Measurements from ENCODE around the gene NCMAP. TPM values are rescaled to one million over a fixed set of nuclear protein-coding genes. Genes with fewer than 3 reads are reported as not detected.

NCMAP gene
- polyA plus RNA-seq, 4 donors = 0.81 to 15.7 (median 3.0) TPM

- no peak overlapping the region for H3K27ac ChIP-seq (ENCODE audit: low read depth in 1 of 3, low read length in 2 of 3)
These were observed 31.3 kb downstream of the NCMAP start for GRCh38 chr1:24586970-24587820.

GRCh38 chr1:24588573-24588972, 32.7 kb downstream of the NCMAP start:
- 71 to 79% (median 74%) methylated on average over 5 of the region's 5 CpGs for WGBS, 3 donors

More at GRCh38 chr1:24586970-24587820, 31.3 kb downstream of the NCMAP start:
- DNase-seq (peak; percentile 73 to 74), FAIRE-seq (no peak)
- Histone ChIP-seq H3K4me3 (ENCODE audit: low read depth in 1 of 3, low read length in 3 of 3) (no peak overlapping the region), H3K36me3 (ENCODE audit: control insufficient read depth in 3 of 3, insufficient read depth in 2 of 3, low read depth in 1 of 3, low read length in 3 of 3) (no peaks in the 10 kb centered on the region), H3K9me3 (ENCODE audit: control insufficient read depth in 2 of 2, insufficient read depth in 1 of 2, low read depth in 1 of 2, low read length in 1 of 2) (no peaks in the 10 kb centered on the region), H3K4me1 (ENCODE audit: control insufficient read depth in 3 of 3, insufficient read depth in 2 of 3, low read depth in 1 of 3, low read length in 2 of 3) (no peaks in the 10 kb centered on the region), H3K27me3 (ENCODE audit: control insufficient read depth in 3 of 3, insufficient read depth in 3 of 3, low read length in 3 of 3) (no peaks in the 10 kb centered on the region)
- WGBS, 3 donors = 25 to 29% (median 25%) methylated on average over 9 of the region's 9 CpGs

GRCh38 chr1:24589200-24589599, 33.3 kb downstream of the NCMAP start:
- no peak for FAIRE-seq
- WGBS, 3 donors = 58 to 69% (median 69%) methylated on average over 3 of the region's 3 CpGs

More at GRCh38 chr1:24588573-24588972, 32.7 kb downstream of the NCMAP start:
- DNase-seq (no peak), FAIRE-seq (no peak)
- Histone ChIP-seq H3K4me3 (ENCODE audit: low read depth in 1 of 3, low read length in 3 of 3) (no peak overlapping the region), H3K36me3 (ENCODE audit: control insufficient read depth in 3 of 3, insufficient read depth in 2 of 3, low read depth in 1 of 3, low read length in 3 of 3) (no peaks in the 10 kb centered on the region), H3K27ac (ENCODE audit: low read depth in 1 of 3, low read length in 2 of 3) (no peak overlapping the region), H3K27me3 (ENCODE audit: control insufficient read depth in 3 of 3, insufficient read depth in 3 of 3, low read length in 3 of 3) (no peaks in the 10 kb centered on the region), H3K9me3 (ENCODE audit: control insufficient read depth in 2 of 2, insufficient read depth in 1 of 2, low read depth in 1 of 2, low read length in 1 of 2) (no peaks in the 10 kb centered on the region), H3K4me1 (ENCODE audit: control insufficient read depth in 3 of 3, insufficient read depth in 2 of 3, low read depth in 1 of 3, low read length in 2 of 3) (no peaks in the 10 kb centered on the region)

GRCh38 chr1:24591781-24592180, 35.9 kb downstream of the NCMAP start:
- H3K9me3 ChIP-seq (ENCODE audit: control insufficient read depth in 2 of 2, insufficient read depth in 1 of 2, low read depth in 1 of 2, low read length in 1 of 2) = no peaks in the 10 kb centered on the region
- no peaks in the 10 kb centered on the region for H3K27me3 ChIP-seq (ENCODE audit: control insufficient read depth in 3 of 3, insufficient read depth in 3 of 3, low read length in 3 of 3)
- 60 to 70% (median 70%) methylated on average over 3 of the region's 3 CpGs for WGBS, 3 donors
- DNase-seq = no peak
- FAIRE-seq = no peak
- peaks cover 0 to 5% (median 0%) of the 10 kb centered on the region in 3 donors for H3K36me3 ChIP-seq (ENCODE audit: control insufficient read depth in 3 of 3, insufficient read depth in 2 of 3, low read depth in 1 of 3, low read length in 3 of 3)
- no peak overlapping the region for H3K4me3 ChIP-seq (ENCODE audit: low read depth in 1 of 3, low read length in 3 of 3)
- H3K27ac ChIP-seq (ENCODE audit: low read depth in 1 of 3, low read length in 2 of 3) = no peak overlapping the region
- H3K4me1 ChIP-seq (ENCODE audit: control insufficient read depth in 3 of 3, insufficient read depth in 2 of 3, low read depth in 1 of 3, low read length in 2 of 3) = no peaks in the 10 kb centered on the region

More at GRCh38 chr1:24589200-24589599, 33.3 kb downstream of the NCMAP start:
- Histone ChIP-seq H3K27me3 (ENCODE audit: control insufficient read depth in 3 of 3, insufficient read depth in 3 of 3, low read length in 3 of 3) (no peaks in the 10 kb centered on the region), H3K4me1 (ENCODE audit: control insufficient read depth in 3 of 3, insufficient read depth in 2 of 3, low read depth in 1 of 3, low read length in 2 of 3) (no peaks in the 10 kb centered on the region), H3K4me3 (ENCODE audit: low read depth in 1 of 3, low read length in 3 of 3) (no peak overlapping the region), H3K36me3 (ENCODE audit: control insufficient read depth in 3 of 3, insufficient read depth in 2 of 3, low read depth in 1 of 3, low read length in 3 of 3) (no peaks in the 10 kb centered on the region), H3K27ac (ENCODE audit: low read depth in 1 of 3, low read length in 2 of 3) (no peak overlapping the region), H3K9me3 (ENCODE audit: control insufficient read depth in 2 of 2, insufficient read depth in 1 of 2, low read depth in 1 of 2, low read length in 1 of 2) (no peaks in the 10 kb centered on the region)
- no peak for DNase-seq

- Histone ChIP-seq H3K36me3 (ENCODE audit: control insufficient read depth in 3 of 3, insufficient read depth in 2 of 3, low read depth in 1 of 3, low read length in 3 of 3) (peaks cover 0 to 8% (median 0%) of the 10 kb centered on the region in 3 donors), H3K27ac (ENCODE audit: low read depth in 1 of 3, low read length in 2 of 3) (no peak overlapping the region), H3K9me3 (ENCODE audit: control insufficient read depth in 2 of 2, insufficient read depth in 1 of 2, low read depth in 1 of 2, low read length in 1 of 2) (no peaks in the 10 kb centered on the region), H3K4me3 (ENCODE audit: low read depth in 1 of 3, low read length in 3 of 3) (no peak overlapping the region), H3K27me3 (ENCODE audit: control insufficient read depth in 3 of 3, insufficient read depth in 3 of 3, low read length in 3 of 3) (no peaks in the 10 kb centered on the region), H3K4me1 (ENCODE audit: control insufficient read depth in 3 of 3, insufficient read depth in 2 of 3, low read depth in 1 of 3, low read length in 2 of 3) (no peaks in the 10 kb centered on the region)
- 54 to 74% (median 66%) methylated on average over 3 of the region's 3 CpGs for WGBS, 3 donors
- DNase-seq (peak in 1 of 2 donors; percentile 21), FAIRE-seq (no peak)
These were observed 38.4 kb downstream of the NCMAP start for GRCh38 chr1:24594328-24594598.

GRCh38 chr1:24596401-24596880, 40.6 kb downstream of the NCMAP start:
- Histone ChIP-seq H3K4me3 (ENCODE audit: low read depth in 1 of 3, low read length in 3 of 3) (no peak overlapping the region), H3K4me1 (ENCODE audit: control insufficient read depth in 3 of 3, insufficient read depth in 2 of 3, low read depth in 1 of 3, low read length in 2 of 3) (no peaks in the 10 kb centered on the region), H3K36me3 (ENCODE audit: control insufficient read depth in 3 of 3, insufficient read depth in 2 of 3, low read depth in 1 of 3, low read length in 3 of 3) (peaks cover 0 to 12% (median 0%) of the 10 kb centered on the region in 3 donors), H3K27ac (ENCODE audit: low read depth in 1 of 3, low read length in 2 of 3) (no peak overlapping the region), H3K9me3 (ENCODE audit: control insufficient read depth in 2 of 2, insufficient read depth in 1 of 2, low read depth in 1 of 2, low read length in 1 of 2) (no peaks in the 10 kb centered on the region), H3K27me3 (ENCODE audit: control insufficient read depth in 3 of 3, insufficient read depth in 3 of 3, low read length in 3 of 3) (no peaks in the 10 kb centered on the region)
- FAIRE-seq (no peak), DNase-seq (no peak)
- 83 to 90% (median 90%) methylated on average over 9 of the region's 9 CpGs for WGBS, 3 donors

- no peak for DNase-seq
- H3K36me3 ChIP-seq (ENCODE audit: control insufficient read depth in 3 of 3, insufficient read depth in 2 of 3, low read depth in 1 of 3, low read length in 3 of 3) = peaks cover 0 to 12% (median 0%) of the 10 kb centered on the region in 3 donors
- no peak overlapping the region for H3K4me3 ChIP-seq (ENCODE audit: low read depth in 1 of 3, low read length in 3 of 3)
- no peaks in the 10 kb centered on the region for H3K4me1 ChIP-seq (ENCODE audit: control insufficient read depth in 3 of 3, insufficient read depth in 2 of 3, low read depth in 1 of 3, low read length in 2 of 3)
- no peaks in the 10 kb centered on the region for H3K9me3 ChIP-seq (ENCODE audit: control insufficient read depth in 2 of 2, insufficient read depth in 1 of 2, low read depth in 1 of 2, low read length in 1 of 2)
- H3K27ac ChIP-seq (ENCODE audit: low read depth in 1 of 3, low read length in 2 of 3) = no peak overlapping the region
- H3K27me3 ChIP-seq (ENCODE audit: control insufficient read depth in 3 of 3, insufficient read depth in 3 of 3, low read length in 3 of 3) = no peaks in the 10 kb centered on the region
- FAIRE-seq = no peak
- 83 to 99% (median 88%) methylated on average over 3 of the region's 3 CpGs for WGBS, 3 donors
These were observed 43.4 kb downstream of the NCMAP start for GRCh38 chr1:24599265-24599664.

GRCh38 chr1:24600551-24600950, 44.7 kb downstream of the NCMAP start:
- H3K27ac ChIP-seq (ENCODE audit: low read depth in 1 of 3, low read length in 2 of 3) = no peak overlapping the region
- no peak for FAIRE-seq
- peaks cover 0 to 12% (median 0%) of the 10 kb centered on the region in 3 donors for H3K36me3 ChIP-seq (ENCODE audit: control insufficient read depth in 3 of 3, insufficient read depth in 2 of 3, low read depth in 1 of 3, low read length in 3 of 3)
- H3K27me3 ChIP-seq (ENCODE audit: control insufficient read depth in 3 of 3, insufficient read depth in 3 of 3, low read length in 3 of 3) = no peaks in the 10 kb centered on the region
- no peak for DNase-seq
- no peaks in the 10 kb centered on the region for H3K4me1 ChIP-seq (ENCODE audit: control insufficient read depth in 3 of 3, insufficient read depth in 2 of 3, low read depth in 1 of 3, low read length in 2 of 3)
- H3K4me3 ChIP-seq (ENCODE audit: low read depth in 1 of 3, low read length in 3 of 3) = no peak overlapping the region
- 61 to 79% (median 71%) methylated on average over 5 of the region's 5 CpGs for WGBS, 3 donors
- H3K9me3 ChIP-seq (ENCODE audit: control insufficient read depth in 2 of 2, insufficient read depth in 1 of 2, low read depth in 1 of 2, low read length in 1 of 2) = no peaks in the 10 kb centered on the region

All from small intestine (tissue), 7 donors.